Mesenteric fat pad (tissue), 1 donor: ENCODE results near the gene CDH7. TPM values are rescaled to one million over a fixed set of nuclear protein-coding genes. Genes with fewer than 3 reads are reported as not detected.

ENCODE experiments used
- DNase-seq: peaks from one replicate; pipeline ENCODE4 v3.0.0-alpha.2; 2020; ENCODE audit warnings: low spot score
- long read RNA-seq: library from polyadenylated mRNA; unstranded; transcript quantifications from one replicate; pipeline ENCODE4 v2.0.0, GENCODE V29; 2020
- total RNA-seq: library from RNA; stranded (reverse); fragmentation: NEBNext Ultra II Directional; extraction: Animal tissue kit (Norgen Biotek cat#: 25700); gene quantifications from one replicate; pipeline ENCODE4 v1.2.1, GENCODE V29; 2021
- donor health status: DM: yes; HTN: yes; CAD: no.

CDH7 gene, protein sequence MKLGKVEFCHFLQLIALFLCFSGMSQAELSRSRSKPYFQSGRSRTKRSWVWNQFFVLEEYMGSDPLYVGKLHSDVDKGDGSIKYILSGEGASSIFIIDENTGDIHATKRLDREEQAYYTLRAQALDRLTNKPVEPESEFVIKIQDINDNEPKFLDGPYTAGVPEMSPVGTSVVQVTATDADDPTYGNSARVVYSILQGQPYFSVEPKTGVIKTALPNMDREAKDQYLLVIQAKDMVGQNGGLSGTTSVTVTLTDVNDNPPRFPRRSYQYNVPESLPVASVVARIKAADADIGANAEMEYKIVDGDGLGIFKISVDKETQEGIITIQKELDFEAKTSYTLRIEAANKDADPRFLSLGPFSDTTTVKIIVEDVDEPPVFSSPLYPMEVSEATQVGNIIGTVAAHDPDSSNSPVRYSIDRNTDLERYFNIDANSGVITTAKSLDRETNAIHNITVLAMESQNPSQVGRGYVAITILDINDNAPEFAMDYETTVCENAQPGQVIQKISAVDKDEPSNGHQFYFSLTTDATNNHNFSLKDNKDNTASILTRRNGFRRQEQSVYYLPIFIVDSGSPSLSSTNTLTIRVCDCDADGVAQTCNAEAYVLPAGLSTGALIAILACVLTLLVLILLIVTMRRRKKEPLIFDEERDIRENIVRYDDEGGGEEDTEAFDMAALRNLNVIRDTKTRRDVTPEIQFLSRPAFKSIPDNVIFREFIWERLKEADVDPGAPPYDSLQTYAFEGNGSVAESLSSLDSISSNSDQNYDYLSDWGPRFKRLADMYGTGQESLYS
- not detected for total RNA-seq
- long read RNA-seq, result 0 reads

DNA sequence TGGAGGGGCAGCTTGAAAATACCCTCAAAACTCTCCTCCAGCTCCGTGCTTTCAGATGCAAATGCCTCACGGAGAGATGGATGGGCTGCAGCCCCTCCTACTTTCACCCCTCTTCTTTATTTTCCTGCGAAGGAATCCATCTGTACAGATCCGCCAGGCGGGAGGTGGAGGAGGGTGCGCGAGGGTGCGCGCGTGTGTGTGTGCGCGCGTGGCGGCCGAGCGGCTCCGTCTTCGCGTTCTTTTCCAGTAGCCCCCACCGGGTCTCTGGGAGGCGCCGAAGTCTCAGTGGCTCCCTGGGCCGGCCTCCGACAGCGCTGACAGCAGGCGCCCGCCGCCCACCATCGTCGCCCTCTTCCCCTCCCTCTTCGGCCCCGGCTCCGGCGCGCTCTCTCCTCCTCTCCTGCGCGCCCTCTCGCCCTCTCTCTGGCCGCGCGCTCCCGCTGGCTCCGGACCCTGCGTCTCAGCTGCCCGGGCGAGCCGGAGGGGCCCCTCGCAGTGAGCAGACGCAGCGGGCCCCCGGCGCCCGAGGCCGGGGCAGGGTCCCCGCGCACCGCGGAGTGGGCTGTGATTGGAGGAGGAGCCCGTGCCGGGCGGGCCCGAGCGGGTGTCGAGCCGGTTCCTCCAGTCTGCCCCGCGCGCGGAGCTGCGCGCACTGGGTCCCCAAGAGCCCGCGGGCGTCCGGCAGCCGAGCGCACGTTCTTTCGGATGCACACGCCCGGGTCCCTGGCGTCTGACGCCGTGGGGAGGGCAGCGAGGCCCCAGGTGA lies at the start of gene CDH7:
TSS of gene CDH7 (plus strand) at position 624 of the 766 bp plus-strand sequence. CDS start 11,831 bp downstream, outside the sequence.
- DNase-seq, result no peak

DNA sequence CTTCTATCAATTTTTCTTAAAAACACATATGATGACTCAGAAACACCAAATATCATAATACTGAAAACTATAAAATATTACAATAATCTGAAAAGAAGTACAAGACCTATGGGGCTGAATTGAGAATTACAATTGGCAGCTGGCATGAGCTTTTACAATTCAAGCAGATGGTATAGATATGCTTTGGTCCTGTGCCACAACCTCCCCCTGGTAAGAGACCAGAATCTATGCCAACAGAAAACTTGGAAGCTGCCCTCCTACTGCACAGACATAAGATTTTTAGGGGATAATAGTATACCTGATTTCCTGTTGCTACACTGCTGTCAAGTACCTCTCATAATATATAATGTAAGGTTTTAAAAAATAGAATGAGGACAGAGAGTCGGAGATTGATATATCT lies 46.8 kb upstream of the CDH7 start:
- no peak for DNase-seq

DNA sequence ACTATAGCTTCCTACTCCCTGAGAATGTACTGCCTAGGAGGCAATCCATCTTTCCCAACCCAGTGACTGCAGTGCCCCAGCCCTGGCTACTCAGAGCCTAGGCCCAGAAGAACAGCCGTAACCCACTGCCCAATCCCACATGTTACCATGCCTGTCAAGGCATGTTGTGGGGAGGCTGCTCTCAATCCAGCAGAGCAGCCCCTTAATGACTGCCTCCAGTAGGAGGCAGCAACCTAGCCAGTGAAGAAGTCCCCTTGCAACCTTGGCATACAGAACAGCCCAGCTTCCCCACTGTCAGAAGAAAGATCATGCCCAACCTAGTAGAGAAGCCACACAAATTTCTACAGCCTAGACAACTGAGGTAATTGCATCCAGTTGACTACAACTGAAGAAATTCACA lies 44.2 kb upstream of the CDH7 start:
- DNase-seq, result no peak

DNA sequence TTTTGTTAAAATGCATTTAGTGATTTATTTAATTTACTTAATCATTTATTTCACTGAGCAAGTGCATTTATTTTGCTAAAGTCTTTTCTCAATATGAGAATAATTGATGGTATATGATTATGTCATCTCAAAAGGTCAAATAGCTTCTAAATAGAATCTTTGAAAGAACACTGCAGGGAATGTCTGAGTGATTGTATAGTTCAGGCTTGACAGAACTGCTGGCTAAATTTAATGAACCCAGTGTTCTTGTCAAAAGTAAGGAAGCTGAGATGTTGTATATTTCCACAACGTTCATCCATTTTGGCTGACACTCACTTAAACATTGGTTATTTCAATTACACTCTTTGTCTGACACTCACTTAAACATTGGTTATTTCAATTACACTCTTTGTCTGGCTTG lies 39.3 kb upstream of the CDH7 start:
- no peak for DNase-seq

DNA sequence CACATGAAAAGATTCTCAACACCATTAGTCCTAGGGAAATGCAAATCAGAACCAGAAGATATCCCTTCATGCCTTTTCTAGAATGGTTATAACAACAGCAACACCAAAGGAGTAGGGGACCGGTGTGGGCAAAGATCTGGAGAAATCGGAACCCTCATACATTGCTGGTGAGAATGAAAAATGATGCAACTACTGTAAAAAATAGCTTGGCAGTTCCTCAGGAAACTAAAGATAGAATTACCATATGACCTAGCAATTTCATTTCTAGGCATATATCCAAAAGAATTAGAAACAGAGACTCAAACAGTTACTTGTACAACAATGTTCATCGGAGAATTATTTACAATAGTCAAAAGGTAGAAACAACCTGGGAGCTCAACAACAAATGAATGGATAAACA lies 29.2 kb upstream of the CDH7 start:
- no peak for DNase-seq

DNA sequence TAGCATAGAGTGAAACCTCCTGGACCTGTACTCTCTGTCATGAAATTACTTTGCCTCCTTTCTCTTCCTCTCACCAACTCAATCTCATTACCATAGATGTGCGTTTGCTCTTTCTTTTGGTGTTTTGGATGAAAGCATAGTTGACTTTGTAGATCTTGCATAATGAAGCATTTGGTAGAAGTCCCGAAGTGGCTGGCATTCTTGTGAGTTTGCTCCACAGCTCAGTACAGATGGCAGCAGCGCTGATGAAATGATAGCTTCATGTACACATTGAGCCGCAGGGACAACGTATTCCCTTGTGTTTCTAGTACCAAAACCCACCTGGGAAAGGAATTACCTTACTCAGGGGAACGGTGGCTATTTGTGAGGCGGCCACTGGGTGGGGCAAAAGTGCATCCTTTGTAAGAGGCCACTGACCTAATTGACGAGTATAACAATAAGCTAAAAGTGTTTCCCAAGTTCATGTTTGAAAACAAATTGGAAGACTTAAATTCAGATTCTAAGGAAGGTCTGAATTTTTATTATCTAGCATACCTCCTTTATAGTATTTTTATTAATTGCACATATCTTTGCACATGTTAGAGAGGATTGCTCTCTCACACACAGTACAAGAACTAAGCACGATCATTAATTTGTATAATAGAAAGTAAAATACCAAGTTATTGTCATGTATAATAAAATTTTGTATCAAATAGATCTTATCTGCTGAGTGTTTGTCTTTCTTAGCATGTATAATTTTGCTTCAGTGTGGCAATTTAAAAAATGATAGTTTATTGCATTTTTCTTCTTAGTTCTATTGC lies 25.4 kb upstream of the CDH7 start:
- no peak for DNase-seq

DNA sequence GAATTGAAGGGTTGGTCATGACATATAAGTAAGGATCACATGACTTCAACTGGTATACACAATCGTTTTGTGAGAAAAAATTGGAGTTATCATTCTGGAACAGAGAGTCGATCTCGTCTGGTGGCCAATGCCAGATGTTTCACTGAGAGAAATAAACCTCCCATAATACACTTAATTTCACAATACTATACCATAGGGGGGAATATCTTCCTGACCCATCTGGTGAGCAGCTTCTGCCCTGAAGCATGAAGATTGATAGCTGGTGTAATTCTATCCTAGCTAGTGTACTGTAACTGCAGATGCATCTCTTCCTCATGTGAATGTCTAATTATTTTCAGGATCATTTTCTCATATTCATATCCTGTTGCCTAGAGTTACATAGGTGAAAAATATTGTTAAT lies 15.7 kb upstream of the CDH7 start:
- DNase-seq, result no peak

DNA sequence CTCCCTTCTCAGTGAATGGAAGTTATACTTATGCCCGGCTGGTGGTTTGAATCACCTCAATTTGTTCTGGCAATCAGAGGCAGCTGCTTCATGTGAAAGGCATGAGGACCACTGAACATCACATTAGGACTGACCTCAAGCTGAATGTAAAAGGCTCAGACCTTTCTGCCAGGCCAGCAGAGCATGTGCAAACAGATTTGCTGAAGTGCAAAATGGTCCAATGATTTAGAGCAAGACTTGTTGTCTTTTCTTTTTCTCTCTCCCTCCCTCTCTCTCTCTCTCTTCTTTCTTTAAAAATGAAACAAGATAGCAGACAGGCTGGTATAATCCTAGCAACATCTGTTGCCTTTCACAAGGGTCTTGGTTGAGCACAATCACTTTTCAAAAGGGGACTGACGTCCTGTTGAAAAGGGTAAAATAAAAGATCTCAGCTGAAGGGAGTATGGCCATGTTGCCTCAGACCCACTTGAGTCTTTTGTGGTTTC lies 13.3 kb upstream of the CDH7 start:
- DNase-seq, result no peak

DNA sequence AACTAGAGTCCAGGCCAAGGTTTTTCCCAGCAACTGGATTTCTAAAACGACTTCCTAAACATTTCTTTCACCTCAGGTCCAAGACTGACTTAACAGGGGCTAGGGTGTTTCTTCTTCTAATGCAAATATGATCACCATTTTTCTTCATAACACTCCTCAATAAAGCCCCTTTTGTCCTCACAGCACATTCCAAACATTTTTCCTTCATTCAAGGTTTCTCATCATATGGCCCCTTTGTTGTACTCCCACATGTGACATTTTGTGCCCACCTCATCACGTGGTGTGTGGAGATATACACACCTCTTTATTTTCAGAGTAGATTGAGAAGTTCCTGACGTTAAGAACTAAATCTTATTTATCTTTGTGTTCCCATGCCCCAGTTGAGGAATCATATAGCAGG lies 3.9 kb upstream of the CDH7 start:
- DNase-seq, result no peak

DNA sequence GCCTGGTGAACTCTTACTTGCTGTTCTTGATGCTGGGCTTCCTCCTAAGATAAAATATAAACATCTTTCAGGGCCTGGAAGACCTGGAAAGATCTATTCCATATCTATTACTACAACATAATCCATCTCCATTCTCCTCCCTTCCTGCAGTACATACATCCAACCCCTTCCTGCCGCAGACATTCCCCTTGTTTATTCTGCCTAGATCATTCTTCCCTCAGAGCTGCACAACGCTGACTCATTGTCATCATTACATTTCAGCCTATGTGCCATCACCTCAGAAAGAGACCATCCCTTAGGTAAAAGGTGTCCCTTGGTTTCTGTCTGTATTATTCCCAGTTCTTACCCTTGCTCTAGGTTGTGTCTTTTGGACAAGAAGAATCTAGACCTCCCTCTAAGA lies 2.5 kb upstream of the CDH7 start:
- DNase-seq, result no peak

DNA sequence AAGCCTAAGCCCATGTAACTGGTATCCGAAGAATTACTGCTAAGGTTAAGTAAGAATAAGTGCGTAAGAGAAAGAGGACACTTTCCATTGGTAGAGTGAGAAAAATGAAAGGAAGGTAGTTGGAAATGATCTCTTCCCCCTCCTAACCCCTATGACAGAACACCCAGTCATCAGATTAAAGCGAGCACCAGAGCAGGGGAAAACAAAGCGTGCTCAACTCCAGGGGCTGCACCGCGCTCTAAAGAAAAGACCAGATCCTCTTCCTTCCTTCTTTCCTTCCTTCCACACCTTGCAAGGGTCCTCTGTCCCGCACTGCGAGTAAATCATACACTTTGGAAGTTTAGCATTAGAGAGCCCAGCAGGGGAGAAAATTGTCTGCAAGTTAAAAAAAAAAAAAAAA lies 971 bp upstream of the CDH7 start:
- no peak for DNase-seq

DNA sequence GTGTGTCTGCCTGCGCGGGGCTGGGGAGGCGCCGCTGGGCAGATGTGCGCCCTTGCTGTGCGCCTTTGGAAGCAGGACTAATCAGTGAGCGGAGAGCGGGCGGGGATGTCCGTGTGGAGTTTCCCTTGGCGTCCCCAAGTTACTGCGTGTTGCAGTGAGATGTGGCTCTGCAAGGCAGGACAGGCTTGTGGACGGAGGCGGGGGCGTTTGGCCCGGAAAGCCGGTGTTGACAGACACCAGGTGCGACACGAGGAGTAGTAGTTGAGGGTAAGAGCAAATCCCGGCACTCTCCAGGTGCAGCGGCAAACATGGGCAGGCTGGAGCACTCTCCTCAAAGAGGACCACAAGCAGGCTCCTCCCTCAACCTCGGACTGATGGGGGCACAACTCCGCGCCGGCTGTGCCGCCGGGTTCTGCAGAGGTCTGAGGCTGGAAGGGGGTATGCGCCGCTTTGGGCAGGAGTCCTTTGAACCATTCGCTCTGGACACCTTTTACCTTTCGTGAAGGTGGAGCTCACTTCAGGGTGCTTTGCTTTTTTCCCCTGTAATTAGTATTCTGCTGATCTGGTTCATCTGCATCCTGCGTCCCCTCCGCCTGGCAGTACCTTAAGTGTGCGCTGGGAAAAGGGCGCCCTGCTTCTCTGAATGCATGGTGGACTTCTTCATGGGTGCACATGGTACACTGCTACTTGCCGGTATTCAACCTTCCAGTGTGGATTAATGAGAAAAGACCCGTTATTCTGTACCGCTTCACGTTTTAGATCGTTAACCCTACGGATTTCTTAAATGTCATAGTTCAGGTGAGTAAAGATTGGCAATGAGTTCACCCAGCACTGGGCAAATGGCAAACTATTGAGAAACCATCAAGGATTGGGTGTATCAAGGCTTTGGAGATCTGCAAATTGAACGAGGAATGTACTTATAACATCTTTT lies 608 bp downstream of the CDH7 start:
- no peak for DNase-seq

DNA sequence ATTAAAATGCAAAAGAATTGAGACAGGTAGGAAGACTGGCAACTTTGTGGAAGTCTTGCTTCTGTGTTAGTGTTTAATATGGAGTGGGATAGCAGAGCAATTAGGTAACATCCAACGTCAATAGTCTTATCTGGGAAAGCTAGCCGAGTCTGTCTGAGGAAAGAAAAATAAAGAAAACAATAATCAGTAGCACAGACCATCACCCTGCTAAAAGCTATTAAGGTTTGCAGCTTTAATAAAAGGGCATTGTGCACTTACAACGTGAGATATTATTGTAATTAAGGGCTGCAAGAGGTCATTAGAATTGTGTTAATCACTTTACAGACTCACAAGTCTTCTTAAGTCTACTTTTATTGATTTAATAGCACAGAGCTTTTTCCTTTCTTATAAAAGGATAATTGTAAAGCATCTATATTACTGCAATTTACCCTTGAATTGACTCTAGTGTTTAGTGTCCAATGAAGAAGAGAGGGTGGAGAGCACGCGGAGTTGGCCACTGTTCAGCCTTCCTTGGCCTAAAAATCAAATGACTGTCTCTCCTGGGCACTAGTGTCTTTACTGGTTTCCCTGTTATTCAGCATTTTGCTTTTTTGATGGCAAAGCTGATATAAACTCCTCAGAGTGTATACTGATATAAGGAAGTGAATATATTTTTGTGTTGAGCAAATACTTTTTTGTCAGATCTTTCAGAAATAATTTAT lies 2.0 kb downstream of the CDH7 start:
- no peak for DNase-seq

DNA sequence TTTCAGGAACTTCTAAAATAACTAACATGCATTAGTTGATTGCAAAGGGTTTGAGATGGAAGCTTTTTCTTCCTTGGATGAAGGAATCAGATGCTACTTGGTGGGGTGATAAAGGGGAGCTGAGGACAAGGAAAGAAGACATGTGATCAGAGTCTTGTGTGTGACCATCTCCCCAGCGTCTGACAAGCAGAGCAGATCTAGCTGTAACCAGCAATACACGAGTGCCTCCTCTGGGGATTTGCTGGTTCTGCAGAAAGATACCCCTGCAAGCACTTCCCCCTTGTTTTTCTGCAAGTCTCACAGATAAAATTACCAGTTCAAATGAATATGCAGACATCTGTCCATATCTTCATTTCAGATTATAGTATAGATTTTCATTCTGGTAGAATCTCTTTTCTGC lies 2.7 kb downstream of the CDH7 start:
- DNase-seq, result no peak

DNA sequence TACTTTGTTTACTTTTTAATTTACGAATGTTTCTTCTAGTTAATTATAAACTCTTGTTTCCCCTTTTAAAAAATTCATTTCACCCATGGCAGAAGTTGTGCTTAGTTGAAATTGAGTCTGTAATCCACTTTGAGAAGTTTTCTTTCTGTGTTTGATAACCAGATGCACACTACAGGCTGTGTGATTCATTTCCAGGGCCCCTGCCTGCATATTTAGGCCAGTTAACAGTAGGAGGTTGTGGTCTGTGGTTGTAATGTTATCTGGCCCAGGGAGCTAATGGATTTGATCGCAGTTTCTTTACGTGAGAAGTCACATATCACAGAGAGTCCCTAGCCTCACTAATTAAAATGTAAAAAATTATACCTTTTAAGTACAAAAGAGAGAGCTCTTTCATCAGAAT lies 3.3 kb downstream of the CDH7 start:
- no peak for DNase-seq

DNA sequence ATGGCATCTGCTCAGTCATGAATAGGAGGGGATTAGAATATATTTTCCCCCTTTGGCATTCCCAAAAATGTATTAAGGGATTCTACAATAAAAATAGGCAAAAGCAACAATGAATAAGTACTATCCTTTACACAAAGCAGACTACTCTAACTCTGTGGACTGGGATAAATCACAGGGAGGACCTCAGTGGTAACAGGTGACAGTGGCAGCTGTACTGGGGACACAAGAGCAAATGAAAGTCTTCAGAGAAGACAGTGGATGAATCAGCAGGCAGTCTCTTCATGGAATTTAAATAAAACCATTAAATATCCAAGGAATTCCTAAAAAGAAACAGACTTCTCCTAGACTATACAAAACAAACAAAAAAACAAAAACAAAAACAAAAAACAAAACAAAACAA lies 4.8 kb downstream of the CDH7 start:
- DNase-seq, result no peak

DNA sequence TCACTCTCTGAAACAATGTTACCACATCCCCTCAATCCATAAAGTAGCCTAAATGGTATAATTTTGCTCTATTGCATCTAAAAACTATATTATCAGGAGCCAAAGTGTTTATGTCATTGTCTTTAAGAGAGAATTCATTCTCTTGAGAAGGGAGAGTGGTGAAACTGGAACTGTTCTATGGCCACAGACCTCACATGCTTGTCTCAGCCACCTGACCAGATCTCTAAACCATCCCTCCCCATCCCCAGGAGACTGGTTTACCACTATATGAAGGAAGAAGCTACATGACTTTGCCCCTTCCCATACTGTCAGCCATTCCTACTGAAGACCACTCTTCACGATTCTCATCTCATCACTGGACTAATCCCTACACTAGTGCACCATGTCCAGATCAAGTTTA lies 9.6 kb downstream of the CDH7 start:
- DNase-seq, result no peak

DNA sequence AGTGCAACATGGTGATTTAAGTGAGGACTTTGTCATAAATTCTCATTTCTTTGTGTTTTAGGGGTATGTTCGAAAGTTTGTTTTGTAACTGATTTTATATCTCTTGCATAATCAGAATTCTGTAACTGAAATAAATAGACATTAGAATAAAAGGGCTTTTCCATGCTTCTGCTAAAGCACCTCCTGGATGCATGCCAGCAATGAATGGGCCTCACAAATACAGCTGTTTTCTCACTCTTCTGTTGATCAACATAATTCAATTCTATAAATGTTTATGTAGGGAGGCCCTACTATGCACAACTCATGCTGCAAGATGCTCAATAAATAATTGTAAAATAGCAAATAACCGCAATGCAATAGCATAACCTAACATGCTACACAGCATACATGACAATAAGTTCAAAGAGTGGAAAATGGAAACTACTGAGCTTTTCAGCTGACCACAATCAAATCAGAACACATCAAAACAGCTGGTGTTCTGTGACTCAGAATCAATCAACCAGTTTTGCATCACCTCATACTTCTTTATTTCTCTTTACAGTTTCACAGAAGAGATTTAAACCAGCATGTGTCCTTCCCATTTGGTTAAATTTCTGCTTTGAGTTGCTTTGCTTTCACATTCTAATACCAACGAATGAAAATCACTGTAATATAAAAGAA lies 11.0 kb downstream of the CDH7 start:
- DNase-seq, result no peak

DNA sequence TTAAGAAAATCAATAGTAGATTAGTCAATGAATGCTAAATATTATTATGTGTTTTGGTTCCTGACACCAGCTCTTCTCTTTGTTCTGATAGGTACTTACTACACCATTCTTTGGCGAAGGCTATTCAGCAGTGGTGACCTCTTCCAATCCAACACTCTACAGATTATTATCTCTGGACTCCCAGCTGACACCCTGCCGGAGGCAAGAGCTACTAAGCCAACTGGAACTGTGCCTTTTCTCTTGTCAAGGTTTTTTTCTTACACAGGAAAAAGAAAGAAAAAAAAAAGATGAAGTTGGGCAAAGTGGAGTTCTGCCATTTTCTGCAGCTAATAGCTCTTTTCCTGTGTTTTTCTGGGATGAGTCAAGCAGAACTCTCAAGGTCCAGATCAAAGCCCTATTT lies 11.7 kb downstream of the CDH7 start:
- no peak for DNase-seq
